Osteocyte (in vitro differentiated cells): ENCODE measurements around the gene VASH2. TPM values are rescaled to one million over a fixed set of nuclear protein-coding genes. Genes with fewer than 3 reads are reported as not detected.

Experiments
- DNase-seq: peaks from one replicate; pipeline ENCODE4 v3.0.0; 2021; ENCODE audit warnings: mixed read lengths; ENCODE audit not compliant: unreplicated experiment; ENCODE audit errors: extremely low spot score
- H3K27ac Mint-ChIP-seq: one replicate; pipeline ENCODE4 v1.8.0; 2021; ENCODE audit warnings: mild to moderate bottlenecking, mixed read lengths; ENCODE audit not compliant: unreplicated experiment
- H3K27me3 Mint-ChIP-seq: one replicate; pipeline ENCODE4 v1.8.0; 2021; ENCODE audit warnings: mixed read lengths; ENCODE audit not compliant: unreplicated experiment
- H3K36me3 Mint-ChIP-seq: one replicate; pipeline ENCODE4 v1.8.0; 2021; ENCODE audit warnings: mixed read lengths; ENCODE audit not compliant: unreplicated experiment
- H3K4me1 Mint-ChIP-seq: one replicate; pipeline ENCODE4 v1.8.0; 2021; ENCODE audit warnings: mixed read lengths; ENCODE audit not compliant: unreplicated experiment
- H3K4me3 Mint-ChIP-seq: one replicate; pipeline ENCODE4 v1.8.0; 2021; ENCODE audit warnings: mild to moderate bottlenecking, moderate library complexity, mixed read lengths; ENCODE audit not compliant: unreplicated experiment
- H3K9me3 Mint-ChIP-seq: one replicate; pipeline ENCODE4 v1.8.0; 2021; ENCODE audit warnings: mixed read lengths; ENCODE audit not compliant: unreplicated experiment
- total RNA-seq: library from RNA; stranded (reverse); gene quantifications from 2 replicates; pipeline ENCODE4 v1.2.1, GENCODE V29; 2021
- TF ChIP-seq, protein P1 (sequence below): fragments of 200-600 bp; sonication (generic); IDR thresholded peaks from 2 replicates; pipeline ENCODE4 v1.5.0; 2021; ENCODE audit warnings: antibody characterized with exemption, mild to moderate bottlenecking, moderate library complexity

The VASH2 gene
- total RNA-seq, 1 donor from 2014 or later, result 3.3 TPM

DNA sequence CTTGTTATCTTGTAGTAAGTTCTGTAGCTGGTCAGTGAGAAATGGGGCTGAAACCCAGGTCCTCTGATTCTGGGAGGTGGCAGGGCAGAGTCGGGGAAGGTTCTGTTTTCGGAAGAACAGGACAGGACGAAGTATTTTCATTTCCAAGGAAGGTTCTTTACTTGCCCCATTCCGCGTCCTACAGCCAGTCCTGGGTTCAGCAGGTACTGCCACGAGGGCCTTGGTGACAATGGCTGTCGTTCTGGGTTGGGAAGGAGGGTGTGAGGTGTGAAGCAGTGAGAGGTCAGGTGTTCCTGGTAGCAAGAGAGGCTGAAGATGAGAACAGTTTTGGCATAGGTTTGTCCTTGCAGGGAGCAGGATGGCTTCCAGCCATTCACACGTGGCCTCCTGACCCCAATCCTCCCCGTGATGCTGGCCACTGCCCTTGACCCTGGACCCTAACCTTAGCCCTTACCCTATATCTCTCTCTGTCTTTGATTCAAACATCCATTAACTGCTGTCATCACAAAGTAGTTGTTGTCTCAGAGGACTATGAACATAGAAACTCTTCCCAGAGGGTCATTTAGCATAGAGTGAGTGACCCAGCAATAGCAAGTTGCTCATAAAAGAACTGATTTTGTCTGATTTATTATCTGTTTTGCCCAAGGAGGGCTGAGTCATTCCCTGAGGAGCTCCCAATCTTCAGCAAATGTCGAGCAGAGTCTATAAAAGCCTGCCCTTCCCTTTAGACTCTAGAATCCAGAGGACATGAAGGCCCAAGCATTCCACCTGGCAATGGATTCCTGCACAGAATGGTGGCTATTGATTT lies 25.0 kb downstream of the VASH2 start:
- Mint-ChIP-seq H3K27ac (no peak overlapping the region), H3K9me3 (no peaks in the 10 kb centered on the region), H3K4me3 (no peak overlapping the region), H3K27me3 (no peaks in the 10 kb centered on the region), H3K36me3 (no peaks in the 10 kb centered on the region), H3K4me1 (no peaks in the 10 kb centered on the region)
- TF ChIP-seq, protein P1, sequence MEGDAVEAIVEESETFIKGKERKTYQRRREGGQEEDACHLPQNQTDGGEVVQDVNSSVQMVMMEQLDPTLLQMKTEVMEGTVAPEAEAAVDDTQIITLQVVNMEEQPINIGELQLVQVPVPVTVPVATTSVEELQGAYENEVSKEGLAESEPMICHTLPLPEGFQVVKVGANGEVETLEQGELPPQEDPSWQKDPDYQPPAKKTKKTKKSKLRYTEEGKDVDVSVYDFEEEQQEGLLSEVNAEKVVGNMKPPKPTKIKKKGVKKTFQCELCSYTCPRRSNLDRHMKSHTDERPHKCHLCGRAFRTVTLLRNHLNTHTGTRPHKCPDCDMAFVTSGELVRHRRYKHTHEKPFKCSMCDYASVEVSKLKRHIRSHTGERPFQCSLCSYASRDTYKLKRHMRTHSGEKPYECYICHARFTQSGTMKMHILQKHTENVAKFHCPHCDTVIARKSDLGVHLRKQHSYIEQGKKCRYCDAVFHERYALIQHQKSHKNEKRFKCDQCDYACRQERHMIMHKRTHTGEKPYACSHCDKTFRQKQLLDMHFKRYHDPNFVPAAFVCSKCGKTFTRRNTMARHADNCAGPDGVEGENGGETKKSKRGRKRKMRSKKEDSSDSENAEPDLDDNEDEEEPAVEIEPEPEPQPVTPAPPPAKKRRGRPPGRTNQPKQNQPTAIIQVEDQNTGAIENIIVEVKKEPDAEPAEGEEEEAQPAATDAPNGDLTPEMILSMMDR, result no peak
- peak; percentile 75 for DNase-seq

DNA sequence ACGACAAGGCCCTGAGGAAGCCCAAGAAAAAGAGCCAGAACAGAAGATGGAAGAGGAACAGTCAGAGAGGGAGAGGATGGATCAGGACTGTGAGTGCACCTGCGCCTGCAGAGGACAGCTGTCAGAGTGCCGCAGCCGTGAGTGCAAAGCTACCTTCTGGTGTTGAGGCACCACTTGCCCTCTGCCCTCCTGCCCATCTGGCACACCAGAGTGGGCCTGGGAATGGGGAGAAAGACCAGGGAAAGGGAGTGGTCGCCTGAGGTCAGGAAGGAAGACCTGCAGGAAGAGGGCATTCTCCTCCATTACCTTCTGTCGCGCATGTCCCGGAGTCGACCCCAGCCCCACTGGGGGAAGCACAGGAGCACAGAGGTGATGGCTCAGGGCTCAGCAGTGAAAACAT lies 26.2 kb downstream of the VASH2 start:
- Mint-ChIP-seq H3K4me1 (peaks cover 2% of the 10 kb centered on the region), H3K4me3 (no peak overlapping the region), H3K27ac (no peak overlapping the region), H3K9me3 (no peaks in the 10 kb centered on the region), H3K27me3 (no peaks in the 10 kb centered on the region), H3K36me3 (no peaks in the 10 kb centered on the region)
- DNase-seq, result peak; percentile 71
- TF ChIP-seq, protein P1, result no peak

DNA sequence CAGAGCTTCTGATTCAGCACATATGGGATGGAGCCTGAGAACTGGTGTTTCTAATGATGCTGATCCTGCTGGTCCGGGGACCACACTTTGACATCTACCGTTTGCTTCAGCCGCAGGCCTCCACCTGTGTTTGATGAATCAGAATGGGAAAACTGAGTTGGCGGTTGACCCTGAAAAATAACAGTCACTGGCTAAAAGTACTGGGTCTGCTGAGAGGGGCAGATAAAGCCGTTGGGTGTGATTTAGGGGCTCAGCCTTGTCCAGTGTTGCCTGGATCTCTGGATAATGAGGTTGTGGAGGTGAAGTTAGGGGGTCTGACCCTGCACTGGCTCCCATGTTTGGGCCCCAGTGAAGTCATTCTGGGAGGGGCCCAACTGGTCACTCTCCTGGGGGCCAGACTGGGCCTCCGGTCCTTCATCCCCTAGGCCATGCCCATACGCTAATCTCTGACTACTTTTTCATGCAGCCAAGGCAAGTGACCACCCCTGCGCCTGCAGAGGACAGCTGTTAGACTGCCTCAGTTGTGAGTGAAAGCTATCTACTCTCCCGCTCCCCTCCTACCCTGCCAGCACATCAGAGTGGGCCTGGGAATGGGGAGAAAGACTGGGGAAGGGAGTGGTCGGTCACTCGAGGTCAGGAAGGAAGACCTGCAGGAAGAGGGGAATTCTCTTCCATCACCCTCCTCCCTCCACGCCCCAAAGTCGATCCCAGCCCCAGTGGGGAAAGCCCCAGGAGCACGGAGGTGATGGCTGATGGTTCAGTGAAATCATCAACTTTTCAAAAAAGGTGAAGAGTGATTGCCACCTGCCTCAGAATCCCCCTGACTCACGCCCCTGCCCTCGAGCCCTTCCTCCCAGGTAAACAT lies 27.7 kb downstream of the VASH2 start:
- Mint-ChIP-seq H3K36me3 (no peaks in the 10 kb centered on the region), H3K4me1 (peaks cover 4% of the 10 kb centered on the region), H3K9me3 (no peaks in the 10 kb centered on the region), H3K27me3 (no peaks in the 10 kb centered on the region), H3K4me3 (no peak overlapping the region), H3K27ac (no peak overlapping the region)
- TF ChIP-seq, protein P1, result no peak
- peak; percentile 73 for DNase-seq

DNA sequence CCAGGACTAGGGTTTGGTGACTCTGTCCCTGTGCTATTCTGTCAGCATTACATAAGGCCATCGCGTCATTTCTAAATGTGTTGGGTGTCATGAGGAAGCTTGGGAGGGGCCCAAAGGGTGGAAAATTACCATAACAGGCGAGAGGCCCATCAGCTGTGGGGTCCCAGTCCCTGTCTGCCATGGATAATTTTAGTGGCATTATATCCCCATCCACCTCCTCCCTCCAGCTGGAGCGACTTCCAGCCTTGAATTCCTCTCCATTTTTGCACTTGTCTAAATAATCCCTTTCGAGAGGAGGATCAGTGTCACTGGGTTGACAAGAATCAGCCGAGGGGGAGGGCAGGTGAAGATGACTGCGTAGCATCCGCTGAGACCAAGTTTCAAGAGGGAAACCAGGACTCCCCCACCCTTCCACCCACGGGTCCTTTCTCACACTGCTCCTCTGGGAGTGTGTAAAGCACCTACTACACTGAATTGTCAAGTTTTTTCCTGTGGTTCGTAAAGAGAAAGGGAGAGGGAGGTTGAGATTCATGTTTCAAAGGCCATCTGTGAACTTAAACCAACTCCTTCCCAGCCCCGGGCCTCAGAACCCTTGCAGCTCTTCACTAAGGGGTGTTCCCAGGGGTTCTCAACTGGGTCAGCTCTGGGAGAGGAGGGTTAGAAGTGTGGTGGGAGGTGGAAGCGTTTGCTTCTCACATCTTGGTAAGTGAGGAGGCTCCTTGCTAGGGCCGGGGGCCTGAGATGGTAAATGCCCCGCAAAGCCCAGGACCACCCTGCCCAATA lies 29.2 kb downstream of the VASH2 start:
- no peak overlapping the region for H3K4me3 Mint-ChIP-seq
- no peaks in the 10 kb centered on the region for H3K9me3 Mint-ChIP-seq
- TF ChIP-seq, protein P1, result no peak
- no peaks in the 10 kb centered on the region for H3K36me3 Mint-ChIP-seq
- no peaks in the 10 kb centered on the region for H3K27me3 Mint-ChIP-seq
- H3K4me1 Mint-ChIP-seq, result peaks cover 4% of the 10 kb centered on the region
- peak; percentile 63 for DNase-seq
- H3K27ac Mint-ChIP-seq, result no peak overlapping the region
